Heart right ventricle (tissue), 16 donors: ENCODE results near the gene TKFC. TPM values are rescaled to one million over a fixed set of nuclear protein-coding genes. Genes with fewer than 3 reads are reported as not detected.
"Not testable (repeated sequence)": the region's sequence is repeated elsewhere in the genome, so short reads cannot be mapped to it uniquely, and the experiment has no call there.

Source experiments
- ATAC-seq, 8 donors: fragments of 200-7000 bp; cut with Tn5 transposase; one replicate each; pipeline ENCODE4 v1.9.1; 2020; ENCODE audit warnings: mild to moderate bottlenecking in 8 of 8, moderate library complexity in 8 of 8, moderate number of reproducible peaks in 1 of 8
- DNase-seq, 2 donors: peaks; one replicate each; pipeline ENCODE4 v3.0.0-alpha.2; 2020
- H3K27ac ChIP-seq, 10 donors: fragments of 200-600 bp; sonication (generic) in 2 of 10; one replicate each; pipeline versions ENCODE4 v1.5.0 to v1.8.0; 2020 to 2022; ENCODE audit warnings: mild to moderate bottlenecking in 3 of 10
- H3K27me3 ChIP-seq, 7 donors: fragments of 200-600 bp; one replicate each; pipeline ENCODE4 v1.8.0; 2021 to 2022; ENCODE audit warnings: mild to moderate bottlenecking in 2 of 7
- H3K36me3 ChIP-seq, 9 donors: fragments of 200-600 bp; sonication (generic) in 1 of 9; one replicate each; pipeline versions ENCODE4 v1.5.0 to v1.8.0; 2020 to 2022; ENCODE audit warnings: mild to moderate bottlenecking in 2 of 9
- H3K4me1 ChIP-seq, 9 donors: fragments of 200-600 bp; sonication (generic) in 1 of 9; one replicate each; pipeline versions ENCODE4 v1.5.0 to v1.8.0; 2020 to 2022; ENCODE audit warnings: mild to moderate bottlenecking in 4 of 9
- H3K4me3 ChIP-seq, 10 donors: fragments of 200-600 bp; sonication (generic) in 2 of 10; one replicate each; pipeline versions ENCODE4 v1.5.0 to v1.8.0; 2020 to 2022; ENCODE audit warnings: mild to moderate bottlenecking in 7 of 10, moderate library complexity in 2 of 10
- H3K9me3 ChIP-seq, 11 donors: fragments of 200-600 bp in 10 of 11; sonication (generic) in 2 of 11; one replicate each; pipeline versions ENCODE4 v1.5.0 to v1.8.0; 2013 to 2022; ENCODE audit warnings: mild to moderate bottlenecking in 2 of 11, control low read depth in 1 of 11, moderate library complexity in 1 of 11
- WGBS, 2 donors: extraction: QIAGEN DNeasy Blood & Tissue Kit; methylation state at CpG; one replicate each; pipeline ENCODE4 v1.1.7; 2013; ENCODE audit warnings: inconsistent platforms in 1 of 2; 5-methylcytosine and 5-hydroxymethylcytosine counted together
- intact Hi-C, 10 donors: fragments of 100-400 bp; cut with DNase I; formaldehyde crosslinking; loops; one replicate each; pipeline versions ENCODE4 v1.11.1 to v1.14.2; 2022
- polyA plus RNA-seq, 2 donors: library from polyadenylated mRNA; stranded (reverse); fragments of 200-250 nt; gene quantifications; one replicate each; pipeline ENCODE4 v1.2.3, GENCODE V29; 2013
- total RNA-seq, 10 donors: library from RNA; stranded (reverse); fragmentation: NEBNext Ultra II Directional in 3 of 10; extraction: Animal tissue kit (Norgen Biotek cat#: 25700) in 3 of 10; gene quantifications; one replicate each; pipeline versions ENCODE4 v1.2.1 to v1.2.4, GENCODE V29; 2021 to 2023
- TF ChIP-seq, protein P1 (sequence below), 9 donors: fragments of 200-600 bp; sonication (generic) in 2 of 9; IDR thresholded peaks; one replicate each; pipeline versions ENCODE4 v1.5.0 to v1.8.0; 2021 to 2022; ENCODE audit warnings: antibody characterized with exemption in 9 of 9, mild to moderate bottlenecking in 5 of 9, moderate library complexity in 1 of 9
- donor health status: Arrhythmogenic right ventricular cardiomyopathy.
- donor health status: ischemic (EF 13 %, LVEDD 7.1; RV severe dilation, severe dysfunction).
- donor health status: healthy with polysubstance abuse.
- donor health status: DM: no; HTN: yes; CAD: no.
- donor health status: DM: no; HTN: no; CAD: no.
- donor health status: ischemic (EF 25% LVEDD 6.9; RV normal size, moderate dysfunction).
- donor health status: ischemic (EF 25% LVEDD 5.7; RV mildly dilated, moderate dysfunction).
- donor health status: healthy.
- donor health status: DM: yes; HTN: yes; CAD: no.
- donor health status: Ischemic cardiomyopathy.
- donor health status: ischemic (EF 35%, LVEDD 5.7; RV mildly dilated, moderate dysfunction).
- donor health status: nonischemic (EF 11% LVEDD 7.7; RV severe dilation, severe dysfunction).
- donor health status: DM: yes; HTN: yes; CAD: no.
- donor health status: PGD.
- donor health status: ischemic (EF 29% LVEDD 5.4; RV normal size, mild dysfunction).
- donor health status: nonischemic (EF 23%, LVEDD 6.1; RV moderate dilation, normal function).

TKFC gene
- total and polyA plus RNA-seq, 12 donors, result 11.8 to 26.1 (median 19.7) TPM

DNA sequence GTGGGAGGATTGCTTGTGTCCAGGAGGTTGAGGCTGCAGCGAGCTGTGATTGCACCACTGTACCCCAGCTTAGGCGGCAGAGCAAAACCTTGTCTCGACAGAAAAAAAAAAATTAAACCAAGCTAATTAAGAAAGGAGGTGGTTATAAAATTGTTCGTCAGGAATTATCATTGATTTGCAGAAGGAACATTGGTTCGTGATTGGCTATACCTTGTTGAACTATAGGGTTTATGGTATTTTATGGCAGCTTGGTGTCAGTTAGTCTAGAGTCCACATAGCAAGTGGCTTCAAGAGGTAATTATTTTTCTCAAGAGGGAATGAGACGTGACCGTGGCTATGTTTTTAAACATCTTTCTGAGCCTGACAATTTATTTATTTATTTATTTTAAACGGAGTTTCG, 47.9 kb downstream of the TKFC start:
- ATAC-seq (no peak), DNase-seq (no peak)
- Histone ChIP-seq H3K27ac (no peak overlapping the region), H3K36me3 (peaks cover 0 to 17% (median 0%) of the 10 kb centered on the region in 9 donors), H3K27me3 (no peaks in the 10 kb centered on the region), H3K4me3 (no peak overlapping the region), H3K4me1 (peaks cover 0 to 20% (median 3%) of the 10 kb centered on the region in 9 donors), H3K9me3 (no peaks in the 10 kb centered on the region)
- intact Hi-C loops, result loop anchor here in 2 of 10 donors (10.0 kb wide), 1 partner anchor 126 kb away; no protein-coding TSS in a partner anchor
- TF ChIP-seq, protein P1, sequence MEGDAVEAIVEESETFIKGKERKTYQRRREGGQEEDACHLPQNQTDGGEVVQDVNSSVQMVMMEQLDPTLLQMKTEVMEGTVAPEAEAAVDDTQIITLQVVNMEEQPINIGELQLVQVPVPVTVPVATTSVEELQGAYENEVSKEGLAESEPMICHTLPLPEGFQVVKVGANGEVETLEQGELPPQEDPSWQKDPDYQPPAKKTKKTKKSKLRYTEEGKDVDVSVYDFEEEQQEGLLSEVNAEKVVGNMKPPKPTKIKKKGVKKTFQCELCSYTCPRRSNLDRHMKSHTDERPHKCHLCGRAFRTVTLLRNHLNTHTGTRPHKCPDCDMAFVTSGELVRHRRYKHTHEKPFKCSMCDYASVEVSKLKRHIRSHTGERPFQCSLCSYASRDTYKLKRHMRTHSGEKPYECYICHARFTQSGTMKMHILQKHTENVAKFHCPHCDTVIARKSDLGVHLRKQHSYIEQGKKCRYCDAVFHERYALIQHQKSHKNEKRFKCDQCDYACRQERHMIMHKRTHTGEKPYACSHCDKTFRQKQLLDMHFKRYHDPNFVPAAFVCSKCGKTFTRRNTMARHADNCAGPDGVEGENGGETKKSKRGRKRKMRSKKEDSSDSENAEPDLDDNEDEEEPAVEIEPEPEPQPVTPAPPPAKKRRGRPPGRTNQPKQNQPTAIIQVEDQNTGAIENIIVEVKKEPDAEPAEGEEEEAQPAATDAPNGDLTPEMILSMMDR (IDR thresholded peaks at IDR 0.05), result no peak
- 94 to 97% methylated on average over 9 of the region's 9 CpGs for WGBS, 2 donors

DNA sequence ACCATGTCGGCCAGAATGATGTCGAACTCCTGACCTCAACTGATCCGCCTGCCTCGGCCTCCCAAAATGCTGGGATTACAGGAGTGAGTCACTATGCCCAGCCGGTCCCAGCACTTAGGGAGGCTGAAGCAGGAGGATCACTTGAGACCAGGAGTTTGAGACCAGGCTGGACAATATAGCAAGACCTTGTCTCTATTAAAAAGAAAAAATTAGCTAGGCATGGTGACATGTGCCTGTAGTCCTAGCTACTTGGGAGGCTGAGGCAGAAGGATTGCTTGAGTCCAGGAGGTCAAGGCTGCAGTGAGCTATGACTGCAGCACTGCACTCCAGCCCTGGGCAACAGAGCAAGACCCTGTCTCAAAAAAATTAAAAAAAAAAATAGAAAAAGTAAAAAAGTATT, 50.8 kb downstream of the TKFC start:
- H3K4me1 ChIP-seq, result peaks cover 0 to 15% (median 4%) of the 10 kb centered on the region in 9 donors
- not testable (repeated sequence) for ATAC-seq, DNase-seq, H3K27ac ChIP-seq, H3K9me3 ChIP-seq, H3K36me3 ChIP-seq, H3K27me3 ChIP-seq, H3K4me3 ChIP-seq
- 96 to 97% methylated on average over 5 of the region's 5 CpGs for WGBS, 2 donors
- intact Hi-C loops, result loop anchor here in 8 of 10 donors (2.0 to 10.0 kb wide), 5 partner anchors 19 to 129 kb away; no protein-coding TSS in a partner anchor

DNA sequence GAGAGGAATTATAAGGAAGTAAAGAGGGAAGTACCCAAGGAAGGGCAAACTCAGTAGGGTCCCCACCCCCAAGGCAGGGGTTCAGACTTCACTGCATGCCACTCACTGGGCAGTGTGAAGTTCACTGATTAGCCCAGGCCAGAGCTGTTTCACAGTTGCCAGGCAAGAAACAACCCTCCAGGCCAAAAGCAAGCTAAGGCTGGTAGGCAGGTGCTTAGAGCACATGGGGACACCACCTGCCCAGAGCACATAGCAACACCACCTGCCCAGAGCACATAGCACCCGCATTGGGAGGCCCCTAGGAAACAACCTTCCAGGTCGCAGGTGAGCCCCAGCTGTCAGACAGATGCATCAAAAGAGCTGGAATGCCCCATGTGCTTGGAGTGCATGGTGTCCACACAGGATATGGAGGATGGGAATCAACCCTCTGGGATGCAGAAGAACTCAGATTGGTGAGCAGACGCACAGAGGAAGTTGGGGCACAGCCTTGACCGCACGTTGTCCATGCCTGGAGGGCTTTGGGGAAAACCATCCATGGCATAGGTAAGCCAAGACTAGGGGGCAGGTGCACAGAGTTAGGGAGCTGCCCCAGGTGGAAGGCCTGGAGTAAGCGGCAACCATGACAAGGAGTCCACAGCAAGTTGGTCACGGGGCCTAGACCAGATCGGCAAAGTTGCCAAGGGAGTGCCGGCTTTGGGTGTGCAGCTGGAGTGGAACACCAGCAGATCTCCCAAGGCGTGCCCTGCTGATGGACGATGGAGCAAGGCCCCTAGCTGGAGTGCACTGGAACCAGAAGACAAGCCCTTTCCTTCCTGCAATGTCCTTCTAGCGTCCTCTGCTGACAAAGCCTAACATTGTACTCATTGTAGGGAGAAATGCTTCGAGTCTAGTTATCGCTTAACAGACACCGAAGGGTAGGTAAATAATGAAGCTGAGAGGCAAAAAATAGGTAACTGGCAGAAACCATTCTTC, 51.5 kb downstream of the TKFC start:
- H3K36me3 ChIP-seq, result peaks cover 0 to 6% (median 0%) of the 10 kb centered on the region in 9 donors
- H3K4me1 ChIP-seq, result peaks cover 0 to 8% (median 4%) of the 10 kb centered on the region in 9 donors
- no peak for DNase-seq
- peak in 4 of 8 donors; percentile 10 to 29 (median 21) for ATAC-seq
- H3K4me3 ChIP-seq, result no peak overlapping the region
- intact Hi-C loops, result loop anchor here (1.0 to 10.0 kb wide), 7 partner anchors 20 to 130 kb away; no protein-coding TSS in a partner anchor
- H3K27me3 ChIP-seq, result no peaks in the 10 kb centered on the region
- TF ChIP-seq, protein P1 (IDR thresholded peaks at IDR 0.05), result no peak
- 89 to 90% methylated on average over 15 of the region's 15 CpGs for WGBS, 2 donors
- no peak overlapping the region for H3K27ac ChIP-seq
- H3K9me3 ChIP-seq, result no peaks in the 10 kb centered on the region

DNA sequence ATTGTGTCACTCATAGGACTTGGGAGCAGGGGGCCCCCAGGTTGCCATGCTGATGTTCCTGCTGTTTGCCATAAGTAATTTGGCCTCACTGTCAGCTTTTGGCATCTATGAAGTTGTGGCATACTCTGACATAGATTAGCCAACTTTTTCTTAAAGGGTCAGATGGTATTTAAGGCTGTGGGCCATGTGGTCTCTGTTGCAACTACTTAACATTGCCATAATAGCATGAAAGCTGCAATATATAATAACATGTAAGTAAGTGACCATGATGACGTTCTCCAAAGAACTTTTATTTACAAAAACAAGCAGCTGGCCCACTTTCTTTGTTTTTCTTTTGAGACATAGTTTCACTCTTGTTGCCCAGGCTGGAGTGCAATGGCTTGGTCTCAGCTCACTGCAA, 57.1 kb downstream of the TKFC start:
- intact Hi-C loops, result no loop called here
- H3K4me3 ChIP-seq, result no peak overlapping the region
- H3K27ac ChIP-seq, result no peak overlapping the region
- no peaks in the 10 kb centered on the region for H3K27me3 ChIP-seq
- 84 to 86% methylated on average over 1 of the region's 1 CpG for WGBS, 2 donors
- ATAC-seq (no peak), DNase-seq (no peak)
- no peaks in the 10 kb centered on the region for H3K9me3 ChIP-seq
- TF ChIP-seq, protein P1 (IDR thresholded peaks at IDR 0.05), result no peak
- H3K36me3 ChIP-seq, result peaks cover 0 to 16% (median 7%) of the 10 kb centered on the region in 9 donors
- H3K4me1 ChIP-seq, result peaks cover 4 to 28% (median 17%) of the 10 kb centered on the region in 9 donors
